OCI-LY7 (cell line): ENCODE data around the gene IGSF11.

Source experiments
- EZH2phosphoT487 ChIP-seq: fragments of 200-600 bp; sonication (generic); IDR thresholded peaks from 2 replicates; pipeline ENCODE4 v1.6.1; 2018; ENCODE audit warnings: low read depth, borderline replicate concordance, mild to moderate bottlenecking, mixed run types, antibody characterized with exemption, low read length, moderate library complexity, mixed read lengths
- TF ChIP-seq, protein P1 (sequence below): fragments of 200-600 bp; sonication (generic); conservative IDR thresholded peaks from 2 replicates; pipeline ENCODE4 v1.5.1; 2014; ENCODE audit warnings: mild to moderate bottlenecking, antibody characterized with exemption, low read length, moderate library complexity, mixed read lengths

DNA sequence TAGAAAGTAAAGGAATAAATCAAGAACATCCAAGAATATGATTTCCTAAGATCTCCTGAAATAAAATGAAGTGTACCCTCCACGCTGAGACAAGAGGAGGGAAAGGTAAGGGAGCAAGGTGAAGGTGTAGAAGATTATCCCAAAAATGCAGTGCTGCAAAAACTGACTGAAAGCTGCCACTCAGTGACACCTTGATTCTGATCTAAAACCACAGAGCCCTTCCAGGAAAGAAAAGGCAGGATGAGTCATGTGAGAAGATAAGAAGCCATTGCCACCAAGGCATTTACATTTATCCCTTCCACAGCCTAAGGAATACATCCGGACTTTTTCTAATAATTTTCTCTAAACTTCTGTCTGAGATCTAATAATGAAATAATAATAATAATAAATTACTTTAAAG is 49.9 kb downstream of the IGSF11 start:
- TF ChIP-seq, protein P1, sequence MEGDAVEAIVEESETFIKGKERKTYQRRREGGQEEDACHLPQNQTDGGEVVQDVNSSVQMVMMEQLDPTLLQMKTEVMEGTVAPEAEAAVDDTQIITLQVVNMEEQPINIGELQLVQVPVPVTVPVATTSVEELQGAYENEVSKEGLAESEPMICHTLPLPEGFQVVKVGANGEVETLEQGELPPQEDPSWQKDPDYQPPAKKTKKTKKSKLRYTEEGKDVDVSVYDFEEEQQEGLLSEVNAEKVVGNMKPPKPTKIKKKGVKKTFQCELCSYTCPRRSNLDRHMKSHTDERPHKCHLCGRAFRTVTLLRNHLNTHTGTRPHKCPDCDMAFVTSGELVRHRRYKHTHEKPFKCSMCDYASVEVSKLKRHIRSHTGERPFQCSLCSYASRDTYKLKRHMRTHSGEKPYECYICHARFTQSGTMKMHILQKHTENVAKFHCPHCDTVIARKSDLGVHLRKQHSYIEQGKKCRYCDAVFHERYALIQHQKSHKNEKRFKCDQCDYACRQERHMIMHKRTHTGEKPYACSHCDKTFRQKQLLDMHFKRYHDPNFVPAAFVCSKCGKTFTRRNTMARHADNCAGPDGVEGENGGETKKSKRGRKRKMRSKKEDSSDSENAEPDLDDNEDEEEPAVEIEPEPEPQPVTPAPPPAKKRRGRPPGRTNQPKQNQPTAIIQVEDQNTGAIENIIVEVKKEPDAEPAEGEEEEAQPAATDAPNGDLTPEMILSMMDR: no peak
- no peak for TF ChIP-seq EZH2phosphoT487
